ENCODE data around the gene MED17.

DNA sequence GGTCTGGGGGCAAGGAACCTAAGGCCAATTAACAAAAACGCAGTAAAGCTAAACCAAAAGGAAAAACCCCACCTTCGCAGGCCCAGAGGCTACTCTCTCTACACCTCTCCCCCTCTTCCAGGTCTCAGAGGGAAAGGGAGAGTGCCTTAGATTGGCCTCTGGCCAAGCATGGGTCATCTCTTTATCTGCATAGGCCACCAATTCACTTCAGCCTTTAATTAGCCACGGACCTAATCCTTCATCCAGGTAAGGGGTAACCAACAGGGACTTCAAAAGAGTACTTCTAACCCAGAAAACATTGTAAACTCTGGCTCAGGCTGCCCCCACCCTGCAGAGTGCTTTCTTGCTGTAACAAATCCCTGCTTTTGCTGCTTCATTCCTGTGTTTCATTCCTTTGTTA is 56.9 kb downstream of the MED17 start:
- TF ChIP-seq, protein P1, sequence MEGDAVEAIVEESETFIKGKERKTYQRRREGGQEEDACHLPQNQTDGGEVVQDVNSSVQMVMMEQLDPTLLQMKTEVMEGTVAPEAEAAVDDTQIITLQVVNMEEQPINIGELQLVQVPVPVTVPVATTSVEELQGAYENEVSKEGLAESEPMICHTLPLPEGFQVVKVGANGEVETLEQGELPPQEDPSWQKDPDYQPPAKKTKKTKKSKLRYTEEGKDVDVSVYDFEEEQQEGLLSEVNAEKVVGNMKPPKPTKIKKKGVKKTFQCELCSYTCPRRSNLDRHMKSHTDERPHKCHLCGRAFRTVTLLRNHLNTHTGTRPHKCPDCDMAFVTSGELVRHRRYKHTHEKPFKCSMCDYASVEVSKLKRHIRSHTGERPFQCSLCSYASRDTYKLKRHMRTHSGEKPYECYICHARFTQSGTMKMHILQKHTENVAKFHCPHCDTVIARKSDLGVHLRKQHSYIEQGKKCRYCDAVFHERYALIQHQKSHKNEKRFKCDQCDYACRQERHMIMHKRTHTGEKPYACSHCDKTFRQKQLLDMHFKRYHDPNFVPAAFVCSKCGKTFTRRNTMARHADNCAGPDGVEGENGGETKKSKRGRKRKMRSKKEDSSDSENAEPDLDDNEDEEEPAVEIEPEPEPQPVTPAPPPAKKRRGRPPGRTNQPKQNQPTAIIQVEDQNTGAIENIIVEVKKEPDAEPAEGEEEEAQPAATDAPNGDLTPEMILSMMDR (IDR thresholded peaks at IDR 0.05), result no peak
- no peak for TF ChIP-seq EP300 (IDR thresholded peaks at IDR 0.05)
- no peak for TF ChIP-seq POLR2A (IDR thresholded peaks at IDR 0.05)
